NCI-H748 treated with DMSO at 0.1 percent for 48 hours (cell line): Measurements from ENCODE around the gene TRIP11.

Experiments used
- DNase-seq: peaks from one replicate; lab custom pipeline; 2025; lab: John Stamatoyannopoulos, UW

The TRIP11 gene

GRCh38 chr14:92010644-92011043, 29.2 kb downstream of the TRIP11 start:
- DNase-seq: no peak

GRCh38 chr14:92009604-92010003, 30.3 kb downstream of the TRIP11 start:
- DNase-seq: no peak

GRCh38 chr14:92005019-92005418, 34.8 kb downstream of the TRIP11 start:
- no peak for DNase-seq

GRCh38 chr14:92004062-92004461, 35.8 kb downstream of the TRIP11 start:
- DNase-seq: no peak

- DNase-seq: no peak
Observed at GRCh38 chr14:91998667-91999570, 40.9 kb downstream of the TRIP11 start.

- DNase-seq: no peak
Observed at GRCh38 chr14:91997492-91997891, 42.4 kb downstream of the TRIP11 start.

- peak; percentile 32 for DNase-seq
Observed at GRCh38 chr14:91996948-91997371, 42.9 kb downstream of the TRIP11 start.

GRCh38 chr14:91987192-91987591, 52.7 kb downstream of the TRIP11 start:
- DNase-seq: no peak

- DNase-seq: no peak
Observed at GRCh38 chr14:91985521-91986255, 54.2 kb downstream of the TRIP11 start.

GRCh38 chr14:91985008-91985407, 54.9 kb downstream of the TRIP11 start:
- DNase-seq: no peak

- no peak for DNase-seq
Observed at GRCh38 chr14:91983588-91983987, 56.3 kb downstream of the TRIP11 start.

- no peak for DNase-seq
Observed at GRCh38 chr14:91980157-91980556, 59.7 kb downstream of the TRIP11 start.

GRCh38 chr14:91977884-91978283, 62.0 kb downstream of the TRIP11 start:
- no peak for DNase-seq

GRCh38 chr14:91975763-91976162, 64.1 kb downstream of the TRIP11 start:
- DNase-seq: no peak

GRCh38 chr14:91971188-91971778, 68.6 kb downstream of the TRIP11 start:
- DNase-seq: no peak

GRCh38 chr14:91968280-91968679, 71.6 kb downstream of the TRIP11 start:
- DNase-seq: no peak

- DNase-seq: no peak
Observed at GRCh38 chr14:91964724-91965123, 75.1 kb downstream of the TRIP11 start.

- DNase-seq: no peak
Observed at GRCh38 chr14:91964011-91964410, 75.8 kb downstream of the TRIP11 start.

GRCh38 chr14:91963465-91963864, 76.4 kb downstream of the TRIP11 start:
- no peak for DNase-seq

GRCh38 chr14:91961297-91962220, 78.3 kb downstream of the TRIP11 start:
- DNase-seq: no peak

GRCh38 chr14:91957876-91958313, 82.0 kb downstream of the TRIP11 start:
- no peak for DNase-seq

GRCh38 chr14:91956616-91957015, 83.2 kb downstream of the TRIP11 start:
- DNase-seq: no peak
